ENCODE data around the gene SMIM41.

The SMIM41 gene

GRCh38 chr12:52079576-52080402 lies at the start of gene SMIM41:
Gene SMIM41, plus strand, starts transcription at chr12:52079704. Its CDS starts 76 bp downstream, at chr12:52079780.
- no peak for DNase-seq (ENCODE audit: low read depth in 2 of 2)

- no peak for DNase-seq (ENCODE audit: low read depth in 2 of 2)
Observed at GRCh38 chr12:52032446-52032803, 47.1 kb upstream of the SMIM41 start.

DNA sequence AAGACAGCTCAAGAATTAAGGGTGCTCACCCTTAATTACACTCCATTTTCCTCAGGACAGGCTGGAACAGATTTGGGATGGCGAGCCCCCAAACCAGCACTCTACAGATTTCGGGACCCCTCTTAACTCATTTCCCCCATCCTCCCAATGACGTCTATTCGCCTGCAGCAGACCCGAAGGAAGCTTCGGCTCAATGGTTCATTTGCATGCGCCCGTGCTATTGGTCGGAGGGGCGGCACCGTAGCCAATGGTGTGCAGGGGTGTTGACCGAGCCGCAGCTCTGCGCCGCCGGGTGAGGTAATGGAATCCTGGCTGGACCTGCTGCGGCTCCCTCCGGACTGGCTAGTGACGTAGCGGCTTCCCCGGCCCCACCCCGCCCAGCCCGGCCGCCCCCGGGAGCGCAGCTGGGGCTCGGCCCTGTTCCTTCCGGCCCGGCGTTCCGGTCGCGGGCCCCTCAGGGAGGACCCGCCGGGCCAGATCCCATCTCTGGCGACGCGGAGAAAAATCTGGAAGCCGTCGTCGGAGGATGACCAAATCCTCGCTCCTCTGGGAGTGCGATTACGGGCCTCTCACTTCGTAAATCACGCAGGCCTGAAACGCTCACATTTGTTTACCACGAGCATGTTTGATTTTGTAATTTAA lies 46.6 kb upstream of the SMIM41 start:
- peak; percentile 80 to 90 for DNase-seq (ENCODE audit: low read depth in 2 of 2)

DNA sequence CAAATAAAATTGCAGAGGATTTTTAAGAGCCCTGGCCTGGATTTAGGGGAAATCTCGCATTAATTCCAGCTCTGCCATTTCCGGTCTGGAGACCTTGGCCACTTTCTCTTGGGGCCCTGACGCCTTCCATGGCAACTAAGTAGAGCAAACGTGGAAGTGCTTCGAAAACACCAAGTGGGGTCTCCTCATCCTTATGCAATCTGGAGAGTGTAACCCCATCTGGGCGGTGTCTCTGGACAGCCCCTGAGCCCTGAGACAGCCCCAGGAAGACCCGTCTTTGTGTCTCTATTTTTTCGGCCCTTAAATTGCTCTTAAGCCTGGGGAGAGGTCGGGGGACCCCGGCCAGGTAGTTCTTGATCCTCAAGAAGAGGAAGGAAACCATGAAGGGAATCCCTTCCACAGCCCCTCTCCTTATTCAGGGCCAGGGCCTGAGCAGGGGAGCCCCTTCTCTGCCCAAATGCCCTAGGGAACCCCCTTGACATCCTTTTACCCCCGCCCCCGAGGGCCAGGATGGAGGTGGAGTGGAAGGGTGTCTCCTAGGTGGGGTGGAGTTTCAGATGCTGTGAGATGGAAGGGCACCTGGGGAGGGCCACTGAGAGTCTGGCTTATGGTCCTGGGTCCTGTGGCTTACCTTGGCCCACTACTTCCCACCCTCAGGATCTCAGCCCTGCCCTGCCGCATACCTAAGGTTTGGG lies 45.9 kb upstream of the SMIM41 start:
- no peak for DNase-seq (ENCODE audit: low read depth in 2 of 2)

- no peak for DNase-seq (ENCODE audit: low read depth in 2 of 2)
Observed at GRCh38 chr12:52035190-52035589, 44.3 kb upstream of the SMIM41 start.

- DNase-seq (ENCODE audit: low read depth in 2 of 2): no peak
Observed at GRCh38 chr12:52035926-52036325, 43.6 kb upstream of the SMIM41 start.

GRCh38 chr12:52036587-52037171 lies 42.8 kb upstream of the SMIM41 start:
- peak; percentile 76 to 85 for DNase-seq (ENCODE audit: low read depth in 2 of 2)

GRCh38 chr12:52037248-52037861 lies 42.1 kb upstream of the SMIM41 start:
- no peak for DNase-seq (ENCODE audit: low read depth in 2 of 2)

- no peak for DNase-seq (ENCODE audit: low read depth in 2 of 2)
Observed at GRCh38 chr12:52038447-52038846, 41.1 kb upstream of the SMIM41 start.

- DNase-seq (ENCODE audit: low read depth in 2 of 2): no peak
Observed at GRCh38 chr12:52041035-52041434, 38.5 kb upstream of the SMIM41 start.

- DNase-seq (ENCODE audit: low read depth in 2 of 2): peak; percentile 37 to 55
Observed at GRCh38 chr12:52041695-52042123, 37.8 kb upstream of the SMIM41 start.

- no peak for DNase-seq (ENCODE audit: low read depth in 2 of 2)
Observed at GRCh38 chr12:52042706-52043385, 36.7 kb upstream of the SMIM41 start.

DNA sequence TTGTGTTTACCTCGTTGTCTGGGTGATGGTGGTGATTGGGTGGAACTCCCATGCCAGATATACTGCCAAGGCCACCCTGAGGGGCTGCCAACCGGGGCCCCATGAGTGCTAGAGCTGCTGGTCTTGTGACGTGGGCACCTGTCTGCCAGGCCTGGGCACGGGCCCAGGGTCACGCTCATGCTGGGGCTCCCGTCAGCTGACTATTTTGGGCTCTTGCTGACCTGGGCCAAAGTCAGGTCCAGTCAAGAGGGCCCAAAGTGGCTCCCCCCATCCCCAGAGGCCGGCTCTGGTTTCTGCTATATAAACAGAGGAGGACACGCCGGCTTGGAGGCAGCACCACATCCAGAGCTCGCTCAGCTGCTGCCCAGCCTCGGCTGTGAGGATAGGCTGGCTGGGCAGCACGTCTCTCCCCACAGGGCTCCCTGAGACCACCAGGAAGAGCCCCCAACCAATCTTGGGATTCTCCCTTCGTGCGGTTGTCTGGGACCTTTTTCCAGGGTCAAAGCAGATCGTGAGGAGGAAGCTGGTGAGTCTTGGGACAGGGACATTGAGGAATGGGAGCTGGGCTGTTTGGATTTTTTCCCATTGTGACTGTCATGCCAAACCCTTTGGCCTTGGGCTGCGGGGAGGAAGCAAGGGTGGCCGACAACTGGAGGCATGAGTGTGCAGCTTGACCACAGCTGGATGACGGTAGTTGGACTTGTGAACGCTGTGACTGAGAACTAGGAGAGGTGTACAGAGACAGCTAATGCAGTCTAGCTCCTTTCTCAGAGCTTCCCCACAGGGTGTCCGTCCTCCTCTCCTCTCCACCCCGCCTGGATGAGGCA lies 35.9 kb upstream of the SMIM41 start:
- DNase-seq (ENCODE audit: low read depth in 2 of 2): no peak

DNA sequence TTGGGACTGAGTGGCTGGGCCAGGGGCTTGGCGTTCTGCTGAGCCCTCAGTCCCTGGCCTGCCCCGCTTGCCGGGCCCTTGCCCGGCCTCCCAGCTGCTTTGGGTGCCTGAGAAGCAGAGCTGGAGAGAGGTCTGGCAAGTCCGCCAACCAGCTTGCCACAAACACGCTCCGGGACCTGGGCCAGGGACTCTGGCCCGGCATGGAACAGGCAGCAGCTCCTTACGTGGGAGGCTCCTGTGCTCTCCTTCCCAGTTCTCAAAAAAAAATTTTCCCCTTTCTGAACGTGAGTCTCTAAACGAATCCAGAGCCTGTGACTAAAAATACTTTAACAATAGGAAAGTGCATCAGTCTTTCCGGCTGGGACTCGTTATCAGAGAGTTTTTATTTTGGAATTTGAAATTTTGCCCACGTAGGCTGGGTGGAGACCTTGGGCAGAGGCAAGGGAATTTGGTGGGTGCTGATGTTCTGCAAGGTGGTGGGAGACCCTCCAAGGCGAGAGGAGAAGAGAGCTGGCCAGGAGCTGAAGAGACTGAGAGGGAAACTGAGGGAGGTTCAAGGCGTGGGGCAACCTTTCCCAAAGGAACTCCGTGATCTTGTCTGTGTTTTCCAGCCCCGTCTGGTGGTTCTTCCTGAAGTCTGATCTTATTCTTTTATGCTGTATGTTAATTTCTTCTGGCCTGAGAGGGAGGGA lies 35.1 kb upstream of the SMIM41 start:
- no peak for DNase-seq (ENCODE audit: low read depth in 2 of 2)

DNA sequence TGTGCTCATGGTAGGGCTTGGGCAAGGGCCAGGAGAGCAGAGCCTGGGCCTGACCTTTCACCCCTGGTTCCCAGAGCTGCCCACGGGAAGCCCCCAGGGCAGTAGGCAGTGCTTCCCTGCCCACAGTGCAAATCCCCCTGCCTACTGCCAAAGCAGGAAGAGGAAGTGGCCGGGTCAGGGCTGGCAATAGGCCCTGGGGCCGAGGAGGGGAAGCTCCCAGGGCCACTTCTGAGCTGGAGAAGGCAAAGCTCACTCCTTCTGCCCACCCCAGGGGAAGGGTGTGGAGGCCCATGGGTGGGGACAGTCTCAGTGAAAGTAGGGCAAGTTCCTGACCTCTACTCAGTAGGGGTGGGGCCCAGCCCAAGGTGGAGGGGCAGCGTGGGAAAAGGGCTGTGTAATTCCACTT lies 33.7 kb upstream of the SMIM41 start:
- DNase-seq (ENCODE audit: low read depth in 2 of 2): no peak

DNA sequence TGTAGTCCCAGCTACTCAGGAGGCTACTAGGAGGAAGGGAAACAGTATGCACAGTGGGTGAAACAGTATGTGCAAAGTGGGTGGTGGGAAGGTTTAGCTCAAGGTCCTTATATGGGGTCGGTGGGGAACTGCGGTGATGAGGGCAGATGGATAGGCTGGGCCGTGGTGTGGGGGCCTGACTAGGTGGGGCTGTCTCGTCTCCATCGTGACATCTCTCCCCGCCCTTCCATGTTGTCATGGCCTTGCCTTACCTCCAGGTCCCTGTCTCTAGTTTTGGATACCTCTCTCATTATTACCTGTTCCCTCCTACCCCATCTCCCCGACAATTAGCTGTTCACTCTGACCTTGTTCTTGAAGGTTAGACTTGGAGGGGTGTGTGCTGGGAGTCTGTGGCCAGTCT lies 32.6 kb upstream of the SMIM41 start:
- DNase-seq (ENCODE audit: low read depth in 2 of 2): no peak

DNA sequence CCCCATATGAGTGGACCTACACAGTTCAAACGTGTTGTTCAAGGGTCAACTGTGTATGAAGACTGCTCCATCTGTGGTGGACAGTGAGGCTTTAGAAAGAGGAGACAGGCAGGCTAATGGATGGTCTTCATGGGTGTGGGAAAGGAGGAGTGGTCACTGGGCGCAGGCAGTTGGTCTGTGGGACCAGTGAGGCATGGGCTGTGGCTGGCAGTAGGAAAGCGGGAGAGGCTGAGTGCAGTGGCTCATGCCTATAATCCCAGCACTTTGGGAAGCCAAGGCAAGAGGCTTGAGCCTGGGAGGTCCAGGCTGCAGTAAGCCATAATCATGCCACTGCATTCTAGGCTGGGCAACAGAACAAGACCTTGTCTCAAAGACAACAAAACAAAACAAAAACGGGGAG lies 30.2 kb upstream of the SMIM41 start:
- DNase-seq (ENCODE audit: low read depth in 2 of 2): no peak

- no peak for DNase-seq (ENCODE audit: low read depth in 2 of 2)
Observed at GRCh38 chr12:52049688-52050087, 29.8 kb upstream of the SMIM41 start.

GRCh38 chr12:52050116-52050757 lies 29.3 kb upstream of the SMIM41 start:
- DNase-seq (ENCODE audit: low read depth in 2 of 2): no peak
